GM21737 (cell line): ENCODE measurements around the gene TH.

Source experiments
- ATAC-seq: cut with Tn5 transposase; IDR thresholded peaks from one replicate; pipeline ENCODE4 v1.9.1; 2021; ENCODE audit warnings: mild to moderate bottlenecking, moderate library complexity; ENCODE audit not compliant: unreplicated experiment

Gene TH

GRCh38 chr11:2115308-2115707, 56.3 kb downstream of the TH start:
- no peak for ATAC-seq

- ATAC-seq: no peak
These were observed 57.0 kb downstream of the TH start for GRCh38 chr11:2114430-2115241.
